Activated T-helper 1 cell treated with anti-CD3 and anti-CD28 coated beads, Interleukin-12 subunit alpha, Interleukin-12 subunit beta, Interleukin-2, Interleukin-4 antibody, amounts not matched to agents 30 ng/mL and 10 ng/mL and 1 ng/mL, durations not matched to agents 14 hours and 24 hours and 36 hours (primary cell): Measurements from ENCODE around the gene OCLN. TPM values are rescaled to one million over a fixed set of nuclear protein-coding genes. Genes with fewer than 3 reads are reported as not detected.
"Not testable (repeated sequence)": the region's sequence is repeated elsewhere in the genome, so short reads cannot be mapped to it uniquely, and the experiment has no call there.

Source experiments
- DNase-seq: peaks from one replicate; pipeline ENCODE4 v3.0.0; 2021; ENCODE audit warnings: low spot score
- H3K27ac Mint-ChIP-seq: one replicate; pipeline ENCODE4 v1.8.0; 2021; ENCODE audit warnings: mild to moderate bottlenecking, mixed read lengths
- H3K27me3 Mint-ChIP-seq: one replicate; pipeline ENCODE4 v1.8.0; 2022; ENCODE audit warnings: mild to moderate bottlenecking, moderate library complexity, mixed read lengths; ENCODE audit not compliant: insufficient read depth
- H3K36me3 Mint-ChIP-seq: one replicate; pipeline ENCODE4 v1.8.0; 2021; ENCODE audit warnings: low read depth, mixed read lengths
- H3K4me1 Mint-ChIP-seq: one replicate; pipeline ENCODE4 v1.8.0; 2021; ENCODE audit warnings: low read depth, mixed read lengths
- H3K4me3 Mint-ChIP-seq: one replicate; pipeline ENCODE4 v1.8.0; 2021; ENCODE audit warnings: mild to moderate bottlenecking, moderate library complexity, mixed read lengths
- H3K9me3 Mint-ChIP-seq: one replicate; pipeline ENCODE4 v1.8.0; 2021; ENCODE audit warnings: mixed read lengths
- intact Hi-C: fragments of 100-400 bp; cut with micrococcal nuclease; formaldehyde crosslinking; loops from one replicate; pipeline ENCODE4 v1.15.1; 2024
- total RNA-seq: library from RNA; stranded (reverse); gene quantifications from 2 replicates; pipeline ENCODE4 v1.2.3, GENCODE V29; 2022

OCLN gene
- total RNA-seq, 1 donor from 2014 or later, result 0.10 TPM

GRCh38 chr5:69544602-69545001, 52.0 kb downstream of the OCLN start:
- H3K9me3 Mint-ChIP-seq, DNase-seq, H3K4me3 Mint-ChIP-seq, H3K27me3 Mint-ChIP-seq, H3K27ac Mint-ChIP-seq, intact Hi-C loops, H3K36me3 Mint-ChIP-seq, H3K4me1 Mint-ChIP-seq: not testable (repeated sequence)

DNA sequence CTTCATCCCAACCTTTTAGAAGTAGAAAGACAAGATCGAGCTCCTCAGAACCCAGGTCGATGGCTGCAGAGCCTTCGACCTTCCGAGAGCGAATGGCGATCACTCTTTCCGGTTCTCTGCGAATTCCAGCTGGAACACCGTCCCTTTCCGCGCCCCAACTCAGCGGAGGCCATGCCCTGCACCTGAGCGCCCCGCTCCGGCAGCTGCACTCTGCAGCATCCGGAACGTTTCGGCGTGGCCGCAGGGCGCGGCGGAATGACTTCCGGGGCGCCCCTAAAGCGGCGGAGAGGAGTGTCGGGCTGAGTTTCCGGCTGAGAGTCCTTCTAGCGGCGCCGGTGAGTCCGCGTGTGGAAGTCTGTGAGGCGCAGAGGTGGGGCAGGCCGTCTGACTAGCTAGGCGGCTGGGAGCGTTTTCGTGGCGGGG, 67.3 kb downstream of the OCLN start, which contains the start of gene GTF2H2C:
Gene GTF2H2C, plus strand, starts transcription at position 284 of the 423 bp plus-strand sequence. CDS start 4,942 bp downstream, outside the sequence.
- H3K27me3 Mint-ChIP-seq, H3K4me1 Mint-ChIP-seq, intact Hi-C loops, H3K9me3 Mint-ChIP-seq, H3K36me3 Mint-ChIP-seq: not testable (repeated sequence)
- H3K27ac Mint-ChIP-seq, result peak within 1 kb of the TSS; percentile 96
- H3K4me3 Mint-ChIP-seq, result peak within 1 kb of the TSS; percentile 96
- DNase-seq, result peak; percentile 75

DNA sequence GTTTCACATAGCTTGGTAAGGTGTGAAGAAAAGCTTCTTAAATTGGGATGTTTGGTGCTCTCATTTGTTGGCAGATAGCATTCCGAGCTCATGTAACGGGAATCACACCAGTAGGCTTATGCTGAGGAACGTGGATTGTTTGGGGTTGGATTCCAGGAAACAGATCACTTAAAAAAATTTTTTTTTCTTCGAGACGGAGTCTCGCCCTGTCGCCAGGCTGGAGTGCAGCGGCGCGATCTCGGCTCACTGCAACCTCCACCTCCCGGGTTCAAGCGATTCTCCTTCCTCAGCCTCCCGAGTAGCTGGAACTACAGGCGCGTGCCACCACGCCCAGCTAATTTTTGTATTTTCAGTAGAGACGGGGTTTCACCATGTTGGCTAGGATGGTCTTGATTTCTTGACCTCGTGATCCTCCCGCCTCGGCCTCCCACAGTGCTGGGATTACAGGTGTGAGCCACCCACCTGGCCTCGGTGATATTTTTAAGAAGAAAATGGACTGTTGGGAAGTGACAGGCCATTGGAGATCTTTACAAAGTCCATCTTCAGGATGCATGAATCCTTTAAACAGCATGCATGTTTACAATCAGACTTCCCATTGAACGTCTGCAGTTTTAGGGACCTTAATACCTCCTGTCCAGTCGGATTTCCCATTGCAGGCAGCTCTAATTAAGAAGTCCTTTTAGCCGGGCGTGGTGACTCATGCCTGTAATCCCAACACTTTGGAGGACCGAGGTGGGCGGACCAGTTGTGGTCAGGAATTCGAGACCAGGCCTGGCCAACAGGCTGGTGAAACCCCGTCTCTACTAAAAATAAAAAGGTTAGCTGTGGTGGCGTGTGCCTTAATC, 68.2 kb downstream of the OCLN start:
- DNase-seq, H3K27ac Mint-ChIP-seq, H3K27me3 Mint-ChIP-seq, H3K36me3 Mint-ChIP-seq, intact Hi-C loops, H3K9me3 Mint-ChIP-seq, H3K4me1 Mint-ChIP-seq: not testable (repeated sequence)
- peak overlapping the region; percentile 73 for H3K4me3 Mint-ChIP-seq

DNA sequence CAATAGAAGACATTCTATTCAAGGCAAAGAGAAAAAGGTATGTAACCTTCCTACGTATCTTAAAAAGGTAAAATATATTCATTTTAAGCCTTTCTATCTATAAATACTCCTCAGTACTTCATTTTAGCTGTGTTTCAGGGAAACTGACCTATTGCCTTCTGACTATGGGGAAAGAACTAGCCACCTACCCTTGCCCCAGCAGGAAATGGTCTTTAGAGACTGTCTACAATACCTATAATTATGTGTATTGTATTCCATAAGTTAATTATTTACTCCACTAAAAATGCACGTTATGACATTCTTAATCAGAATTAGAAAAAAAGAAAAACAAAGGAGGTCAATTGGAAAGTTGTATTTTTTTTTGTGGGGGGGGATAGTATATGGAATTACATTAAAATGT, 73.6 kb downstream of the OCLN start:
- H3K4me1 Mint-ChIP-seq, H3K27ac Mint-ChIP-seq, H3K4me3 Mint-ChIP-seq, intact Hi-C loops, H3K9me3 Mint-ChIP-seq, H3K36me3 Mint-ChIP-seq, DNase-seq, H3K27me3 Mint-ChIP-seq: not testable (repeated sequence)

DNA sequence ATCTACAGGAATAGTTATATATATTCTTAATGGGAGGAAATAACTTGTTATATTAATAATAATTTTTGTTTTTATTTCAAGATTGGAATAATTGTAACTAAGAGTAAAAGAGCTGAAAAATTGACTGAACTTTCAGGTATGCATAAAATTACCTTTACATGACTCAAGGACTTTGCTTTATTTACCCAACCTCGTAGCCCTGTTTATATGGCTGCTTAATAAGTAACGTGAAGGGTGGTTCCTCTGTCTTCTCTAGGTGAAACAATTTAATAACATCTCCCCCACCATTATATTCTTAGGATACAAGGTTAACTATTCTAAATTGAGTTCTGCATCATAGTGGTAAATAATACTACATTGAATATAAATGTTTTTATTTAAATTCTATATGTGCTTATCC, 75.5 kb downstream of the OCLN start:
- H3K4me1 Mint-ChIP-seq, intact Hi-C loops, DNase-seq, H3K9me3 Mint-ChIP-seq, H3K27ac Mint-ChIP-seq, H3K36me3 Mint-ChIP-seq, H3K4me3 Mint-ChIP-seq, H3K27me3 Mint-ChIP-seq: not testable (repeated sequence)

GRCh38 chr5:69583356-69583755, 90.8 kb downstream of the OCLN start:
- H3K4me1 Mint-ChIP-seq, H3K36me3 Mint-ChIP-seq, DNase-seq, H3K4me3 Mint-ChIP-seq, H3K27ac Mint-ChIP-seq, H3K27me3 Mint-ChIP-seq, H3K9me3 Mint-ChIP-seq, intact Hi-C loops: not testable (repeated sequence)

DNA sequence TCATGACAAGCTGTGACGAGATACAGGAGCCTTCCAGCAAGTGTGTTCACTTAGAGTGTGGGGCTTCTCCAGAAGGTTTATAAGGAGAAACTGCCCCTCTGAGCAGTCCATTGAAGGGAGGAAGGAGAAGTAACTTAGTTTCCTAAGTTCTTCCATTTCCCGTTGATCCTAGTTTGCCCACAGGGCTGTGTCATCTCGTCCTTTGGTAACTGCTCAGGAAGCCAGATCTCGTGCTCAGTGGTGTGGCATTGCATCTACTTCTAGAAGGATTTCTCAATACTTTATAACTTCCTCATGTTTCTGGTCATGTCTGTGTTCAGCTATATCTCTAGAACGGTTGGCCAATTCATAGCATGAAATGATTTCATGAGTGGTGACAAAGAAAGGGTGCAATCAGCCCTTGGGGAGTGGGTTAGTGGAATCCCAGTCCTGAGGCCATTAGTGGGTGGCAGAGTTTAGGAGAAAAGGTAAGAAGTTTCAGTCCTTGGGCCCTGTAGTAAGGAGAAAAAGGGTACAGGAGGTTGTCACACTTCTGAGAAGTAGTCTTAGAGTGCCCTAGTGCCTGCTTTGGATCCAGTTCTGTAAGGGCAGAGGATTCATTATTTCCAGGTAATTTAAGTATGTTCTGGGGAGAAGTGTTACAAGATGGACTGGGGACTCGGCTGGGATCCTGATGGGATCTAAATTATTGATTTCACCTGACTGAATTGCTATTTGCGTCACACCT, 103.7 kb downstream of the OCLN start:
- H3K4me1 Mint-ChIP-seq, intact Hi-C loops, H3K9me3 Mint-ChIP-seq, DNase-seq, H3K4me3 Mint-ChIP-seq, H3K27ac Mint-ChIP-seq, H3K36me3 Mint-ChIP-seq, H3K27me3 Mint-ChIP-seq: not testable (repeated sequence)

DNA sequence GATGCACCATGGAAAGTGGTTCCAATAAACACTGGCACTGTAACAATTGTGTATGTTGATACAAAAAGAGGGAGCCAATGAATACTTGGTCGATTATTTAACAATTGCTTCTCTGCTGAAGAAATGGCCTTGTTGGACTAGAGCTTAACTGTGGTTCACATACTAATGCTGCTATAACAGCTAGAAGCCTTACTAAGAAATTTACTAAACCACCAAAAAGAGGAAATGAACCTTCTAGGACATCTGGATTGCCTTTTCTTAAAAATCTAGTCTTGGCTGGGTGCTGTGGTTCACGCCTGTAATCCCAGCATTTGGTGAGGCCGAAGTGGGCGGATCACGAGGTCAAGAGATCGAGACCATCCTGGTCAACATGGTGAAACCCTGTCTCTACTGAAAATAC, 109.4 kb downstream of the OCLN start:
- DNase-seq, H3K27me3 Mint-ChIP-seq, H3K4me1 Mint-ChIP-seq, H3K27ac Mint-ChIP-seq, H3K36me3 Mint-ChIP-seq, H3K9me3 Mint-ChIP-seq, H3K4me3 Mint-ChIP-seq, intact Hi-C loops: not testable (repeated sequence)

- H3K4me3 Mint-ChIP-seq, H3K4me1 Mint-ChIP-seq, H3K9me3 Mint-ChIP-seq, H3K27ac Mint-ChIP-seq, intact Hi-C loops, DNase-seq, H3K36me3 Mint-ChIP-seq, H3K27me3 Mint-ChIP-seq: not testable (repeated sequence)
Observed at GRCh38 chr5:69606839-69607238, 114.2 kb downstream of the OCLN start.

Other genes with a start within 250 kb of the OCLN start
- gene CCDC125, start 160.0 kb upstream of the OCLN start, total RNA-seq, result 8.9 and 10.9 TPM in 2 replicates
- 59.0 and 62.3 TPM in 2 replicates for gene AK6, start 123.3 kb upstream of the OCLN start, total RNA-seq
- gene TAF9, start 123.3 kb upstream of the OCLN start, total RNA-seq, result 60.0 and 65.0 TPM in 2 replicates
- 22.0 and 26.9 TPM in 2 replicates for gene RAD17, start 123.0 kb upstream of the OCLN start, total RNA-seq
- 0.23 and 0.32 TPM in 2 replicates for gene MARVELD2, start 77.7 kb upstream of the OCLN start, total RNA-seq
- 56.9 and 60.0 TPM in 2 replicates for gene GTF2H2C, start 67.4 kb downstream of the OCLN start, total RNA-seq